ENCODE data around the gene ETV3. TPM values are rescaled to one million over a fixed set of nuclear protein-coding genes. Genes with fewer than 3 reads are reported as not detected.

ETV3 gene
- polyA plus RNA-seq, 1 experiment = 10.0 TPM

- no peaks in the 10 kb centered on the region for H3K9me3 ChIP-seq (ENCODE audit: control insufficient read depth, insufficient read depth, low read length)
- TF ChIP-seq CTCF (IDR thresholded peaks at IDR 0.05; ENCODE audit: low read depth, low read length) = no peak
- no peak overlapping the region for H3K4me3 ChIP-seq (ENCODE audit: low read depth, low read length)
- no peak for DNase-seq (ENCODE audit: low read depth, low spot score)
- ChIA-PET CTCF (interaction anchor here (0.7 to 8.1 kb wide), 3 partner anchors 10 to 67 kb away, joined by 4 to 406 read pairs (median 7); no protein-coding TSS in a partner anchor), POLR2A (no interaction called here)
- peaks cover 10% of the 10 kb centered on the region for H3K27me3 ChIP-seq (ENCODE audit: control insufficient read depth, insufficient read depth, low read length)
- no peak overlapping the region for H3K27ac ChIP-seq (ENCODE audit: low read depth, low read length)
These were observed 53.5 kb downstream of the ETV3 start for GRCh38 chr1:157084720-157085119.

- ChIA-PET POLR2A (no interaction called here), CTCF (interaction anchor here (0.8 to 2.4 kb wide), 3 partner anchors 9 to 114 kb away, joined by 3 to 19 read pairs (median 3); no protein-coding TSS in a partner anchor)
These were observed 56.5 kb downstream of the ETV3 start for GRCh38 chr1:157081707-157082106.

GRCh38 chr1:157080714-157081113 is 57.5 kb downstream of the ETV3 start:
- POLR2A ChIA-PET = no interaction called here
- CTCF ChIA-PET = interaction anchor here (0.8 to 2.4 kb wide), 2 partner anchors 10 to 75 kb away, joined by 3 to 19 read pairs; no protein-coding TSS in a partner anchor
- no peak for TF ChIP-seq CTCF (IDR thresholded peaks at IDR 0.05; ENCODE audit: low read depth, low read length)
- Histone ChIP-seq H3K27ac (ENCODE audit: low read depth, low read length) (no peak overlapping the region), H3K27me3 (ENCODE audit: control insufficient read depth, insufficient read depth, low read length) (peaks cover 15% of the 10 kb centered on the region), H3K9me3 (ENCODE audit: control insufficient read depth, insufficient read depth, low read length) (no peaks in the 10 kb centered on the region), H3K4me3 (ENCODE audit: low read depth, low read length) (no peak overlapping the region)
- DNase-seq (ENCODE audit: low read depth, low spot score) = no peak

More at GRCh38 chr1:157081707-157082106, 56.5 kb downstream of the ETV3 start:
- peaks cover 10% of the 10 kb centered on the region for H3K27me3 ChIP-seq (ENCODE audit: control insufficient read depth, insufficient read depth, low read length)
- no peak for DNase-seq (ENCODE audit: low read depth, low spot score)
- H3K27ac ChIP-seq (ENCODE audit: low read depth, low read length) = no peak overlapping the region
- TF ChIP-seq CTCF (IDR thresholded peaks at IDR 0.05; ENCODE audit: low read depth, low read length) = no peak
- H3K4me3 ChIP-seq (ENCODE audit: low read depth, low read length) = no peak overlapping the region
- no peaks in the 10 kb centered on the region for H3K9me3 ChIP-seq (ENCODE audit: control insufficient read depth, insufficient read depth, low read length)

GRCh38 chr1:157077394-157077793 is 60.8 kb downstream of the ETV3 start:
- POLR2A ChIA-PET = no interaction called here

More at GRCh38 chr1:157077394-157077793, 60.8 kb downstream of the ETV3 start:
- Histone ChIP-seq H3K27me3 (ENCODE audit: control insufficient read depth, insufficient read depth, low read length) (peaks cover 11% of the 10 kb centered on the region), H3K9me3 (ENCODE audit: control insufficient read depth, insufficient read depth, low read length) (no peaks in the 10 kb centered on the region), H3K27ac (ENCODE audit: low read depth, low read length) (no peak overlapping the region), H3K4me3 (ENCODE audit: low read depth, low read length) (no peak overlapping the region)
- CTCF ChIA-PET = interaction anchor here (0.7 kb wide), 1 partner anchor 13 kb away, joined by 3 read pairs; no protein-coding TSS in a partner anchor
- DNase-seq (ENCODE audit: low read depth, low spot score) = no peak
- no peak for TF ChIP-seq CTCF (IDR thresholded peaks at IDR 0.05; ENCODE audit: low read depth, low read length)
